Activated CD4-positive, alpha-beta memory T cell treated with anti-CD3 and anti-CD28 coated beads for 36 hours (primary cell): ENCODE results near the gene CACNA1S. TPM values are rescaled to one million over a fixed set of nuclear protein-coding genes. Genes with fewer than 3 reads are reported as not detected.

Experiments
- CTCF ChIA-PET: fragments of 350-600 bp; sonication (Branson Sonifier 250); formaldehyde crosslinking; loops from one replicate; lab custom pipeline; 2021; ENCODE audit warnings: antibody characterized with exemption, inconsistent platforms; lab: Charles Lee
- POLR2A ChIA-PET: fragments of 350-600 bp; sonication (Branson Sonifier 250); formaldehyde crosslinking; loops from one replicate; lab custom pipeline; 2021; ENCODE audit warnings: antibody characterized with exemption; lab: Charles Lee
- DNase-seq: peaks from one replicate; pipeline ENCODE4 v3.0.0-alpha.2; 2020
- H3K27ac Mint-ChIP-seq: one replicate; pipeline ENCODE4 v1.8.0; 2021; ENCODE audit warnings: mixed read lengths
- H3K27me3 Mint-ChIP-seq: one replicate; pipeline ENCODE4 v1.8.0; 2021; ENCODE audit warnings: mixed read lengths
- H3K36me3 Mint-ChIP-seq: one replicate; pipeline ENCODE4 v1.8.0; 2021; ENCODE audit warnings: mixed read lengths
- H3K4me1 Mint-ChIP-seq: one replicate; pipeline ENCODE4 v1.8.0; 2021; ENCODE audit warnings: low read depth, mixed read lengths
- H3K4me3 Mint-ChIP-seq: one replicate; pipeline ENCODE4 v1.8.0; 2021; ENCODE audit warnings: mild to moderate bottlenecking, mixed read lengths
- H3K9me3 Mint-ChIP-seq: one replicate; pipeline ENCODE4 v1.8.0; 2021; ENCODE audit warnings: mixed read lengths
- intact Hi-C: fragments of 100-400 bp; cut with micrococcal nuclease; formaldehyde crosslinking; loops from one replicate; pipeline ENCODE4 v1.15.1; 2023
- total RNA-seq, 2 experiments: library from RNA; stranded (reverse); gene quantifications; one replicate each; pipeline ENCODE4 v1.2.3, GENCODE V29; 2021

Gene CACNA1S
- total RNA-seq, 2 experiments from 2014 or later, result not detected

DNA sequence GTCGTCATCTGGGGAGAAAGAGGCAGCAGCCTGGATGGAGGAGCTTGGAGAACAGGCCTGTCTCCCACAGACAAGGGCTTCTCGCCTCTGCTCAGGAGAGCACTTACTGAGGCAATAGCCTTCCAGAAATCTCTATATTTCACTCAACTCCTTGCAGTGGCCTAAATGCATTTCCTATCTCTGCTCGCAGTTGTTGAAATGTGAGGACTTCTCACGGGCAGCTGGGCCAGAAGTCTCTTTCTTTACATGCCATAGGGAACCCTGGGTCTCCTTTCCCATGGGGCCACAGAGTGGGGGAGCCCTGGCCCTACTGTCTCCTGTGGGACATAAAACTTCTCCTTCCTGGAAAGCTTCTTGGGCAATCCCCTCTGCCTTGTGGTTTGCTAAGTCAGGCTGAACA lies 45.2 kb downstream of the CACNA1S start:
- intact Hi-C loops, result no loop called here
- Mint-ChIP-seq H3K27ac (no peak overlapping the region), H3K4me1 (no peaks in the 10 kb centered on the region), H3K9me3 (no peaks in the 10 kb centered on the region), H3K27me3 (peaks cover 3% of the 10 kb centered on the region), H3K36me3 (no peaks in the 10 kb centered on the region), H3K4me3 (no peak overlapping the region)
- CTCF ChIA-PET, result no interaction called here
- POLR2A ChIA-PET, result no interaction called here
- no peak for DNase-seq

DNA sequence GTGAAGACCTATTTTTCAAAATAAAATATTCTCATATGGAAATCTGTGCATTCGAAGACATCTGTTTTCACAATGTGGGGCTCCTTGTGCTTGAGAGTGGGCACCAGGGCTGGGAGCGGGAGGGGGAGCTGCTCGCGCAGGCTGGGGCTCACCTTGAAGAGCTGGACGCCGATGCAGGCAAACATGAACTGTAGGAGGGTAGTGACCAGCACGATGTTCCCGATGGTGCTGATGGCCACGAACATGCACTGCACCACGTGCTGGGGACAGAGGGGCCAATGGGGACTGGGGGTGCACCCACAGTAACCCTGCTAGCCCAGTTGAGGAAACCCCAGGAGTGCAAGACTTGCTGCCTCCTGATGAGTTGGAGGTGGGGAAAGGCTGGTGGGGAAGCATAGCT lies 46.5 kb downstream of the CACNA1S start:
- Mint-ChIP-seq H3K36me3 (no peaks in the 10 kb centered on the region), H3K4me1 (no peaks in the 10 kb centered on the region), H3K27ac (no peak overlapping the region), H3K4me3 (no peak overlapping the region), H3K27me3 (peaks cover 3% of the 10 kb centered on the region), H3K9me3 (no peaks in the 10 kb centered on the region)
- DNase-seq, result no peak
- ChIA-PET POLR2A (no interaction called here), CTCF (no interaction called here)
- intact Hi-C loops, result no loop called here

- POLR2A ChIA-PET, result no interaction called here
- Mint-ChIP-seq H3K27me3 (peaks cover 2% of the 10 kb centered on the region), H3K9me3 (no peaks in the 10 kb centered on the region), H3K36me3 (no peaks in the 10 kb centered on the region), H3K4me3 (no peak overlapping the region), H3K27ac (no peak overlapping the region), H3K4me1 (no peaks in the 10 kb centered on the region)
- no peak for DNase-seq
- intact Hi-C loops, result no loop called here
- CTCF ChIA-PET, result interaction anchor here (0.9 to 1.6 kb wide), 2 partner anchors 50 to 121 kb away, joined by 3 to 5 read pairs; no protein-coding TSS in a partner anchor
Observed at GRCh38 chr1:201064806-201065205, 47.4 kb downstream of the CACNA1S start.

DNA sequence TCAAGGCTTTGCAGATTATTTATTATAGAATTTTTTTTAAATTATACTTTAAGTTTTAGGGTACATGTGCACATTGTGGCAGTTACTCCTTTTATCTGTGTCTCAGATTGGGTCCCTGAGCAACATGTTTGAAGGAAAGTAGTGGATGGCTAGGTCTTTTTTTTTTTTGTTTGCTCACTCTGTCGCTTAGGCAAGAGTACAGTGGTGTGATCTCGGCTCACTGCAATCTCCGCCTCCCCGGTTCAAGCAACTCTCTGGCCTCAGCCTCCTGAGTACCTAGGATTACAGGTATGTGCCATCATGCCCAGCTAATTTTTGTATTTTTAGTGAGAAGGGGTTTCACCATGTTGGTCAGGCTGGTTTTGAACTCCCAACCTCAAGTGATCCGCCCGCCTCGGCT lies 49.1 kb downstream of the CACNA1S start:
- ChIA-PET POLR2A (no interaction called here), CTCF (interaction anchor here (1.6 kb wide), 1 partner anchor 51 kb away, joined by 5 read pairs; no protein-coding TSS in a partner anchor)
- no peaks in the 10 kb centered on the region for H3K27me3 Mint-ChIP-seq
- no peaks in the 10 kb centered on the region for H3K36me3 Mint-ChIP-seq
- H3K27ac Mint-ChIP-seq, result no peak overlapping the region
- no peak for DNase-seq
- H3K4me3 Mint-ChIP-seq, result no peak overlapping the region
- peaks cover under 1% of the 10 kb centered on the region for H3K4me1 Mint-ChIP-seq
- intact Hi-C loops, result no loop called here
- H3K9me3 Mint-ChIP-seq, result no peaks in the 10 kb centered on the region

DNA sequence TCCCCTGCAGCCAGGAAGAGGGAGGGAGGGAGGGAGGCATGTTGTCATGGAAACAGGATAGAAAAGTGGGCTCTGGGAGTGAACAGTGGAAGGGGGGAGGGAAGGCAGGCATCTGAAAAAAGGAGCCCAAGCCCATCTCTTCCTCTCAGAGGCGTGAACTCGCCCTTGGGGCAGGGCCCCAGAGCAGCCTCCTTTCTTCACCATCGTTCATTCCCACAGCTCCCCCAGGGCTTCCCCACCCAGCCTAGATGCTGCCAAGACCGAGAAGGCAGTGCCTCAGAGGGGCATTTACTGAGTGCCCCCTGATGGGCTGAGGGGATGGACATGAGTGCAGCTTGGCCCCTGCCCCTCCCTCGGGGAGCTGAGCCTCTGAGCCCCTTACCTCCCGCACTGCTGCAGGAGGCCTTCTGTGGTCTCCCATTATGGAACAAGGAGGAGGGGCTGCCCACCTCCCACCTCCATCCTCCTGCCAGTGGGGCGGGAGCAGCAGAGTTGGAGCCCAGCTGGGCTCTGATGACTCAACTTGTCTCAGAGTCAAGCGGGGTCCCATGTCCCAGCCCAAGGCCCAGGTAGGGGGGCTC lies 49.6 kb downstream of the CACNA1S start:
- Mint-ChIP-seq H3K4me1 (peaks cover 6% of the 10 kb centered on the region), H3K9me3 (no peaks in the 10 kb centered on the region), H3K36me3 (no peaks in the 10 kb centered on the region), H3K27me3 (no peaks in the 10 kb centered on the region), H3K4me3 (no peak overlapping the region), H3K27ac (no peak overlapping the region)
- intact Hi-C loops, result no loop called here
- ChIA-PET CTCF (no interaction called here), POLR2A (no interaction called here)
- DNase-seq, result no peak

- Mint-ChIP-seq H3K27me3 (peaks cover 2% of the 10 kb centered on the region), H3K36me3 (no peaks in the 10 kb centered on the region), H3K4me1 (peaks cover 12% of the 10 kb centered on the region), H3K27ac (no peak overlapping the region), H3K9me3 (no peaks in the 10 kb centered on the region), H3K4me3 (no peak overlapping the region)
- DNase-seq, result no peak
- ChIA-PET POLR2A (no interaction called here), CTCF (no interaction called here)
- intact Hi-C loops, result no loop called here
Observed at GRCh38 chr1:201061886-201062285, 50.3 kb downstream of the CACNA1S start.

DNA sequence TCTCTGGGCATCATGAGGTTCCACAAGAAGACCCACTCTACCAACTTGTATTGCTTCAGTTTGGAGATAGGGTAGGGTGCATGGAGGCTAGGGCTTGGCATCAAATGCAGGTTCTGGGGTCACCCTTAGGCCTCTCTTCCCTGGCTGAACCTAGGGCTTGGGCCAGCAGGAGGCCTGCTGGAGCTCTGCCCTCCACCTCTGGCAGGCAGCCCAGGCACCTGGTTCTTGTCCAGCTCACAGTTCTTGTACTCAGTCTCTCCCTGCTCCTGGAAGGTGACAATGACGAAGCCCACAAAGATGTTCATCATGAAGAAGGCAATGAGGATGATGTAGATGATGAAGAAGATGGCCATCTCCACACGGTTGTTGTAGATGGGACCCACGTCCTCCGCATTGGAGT lies 51.2 kb downstream of the CACNA1S start:
- no peak for DNase-seq
- POLR2A ChIA-PET, result no interaction called here
- H3K9me3 Mint-ChIP-seq, result no peaks in the 10 kb centered on the region
- CTCF ChIA-PET, result interaction anchor here (1.0 kb wide), 1 partner anchor 19 kb away, joined by 3 read pairs; no protein-coding TSS in a partner anchor
- H3K36me3 Mint-ChIP-seq, result no peaks in the 10 kb centered on the region
- H3K27me3 Mint-ChIP-seq, result peaks cover 3% of the 10 kb centered on the region
- H3K27ac Mint-ChIP-seq, result no peak overlapping the region
- H3K4me1 Mint-ChIP-seq, result peaks cover 17% of the 10 kb centered on the region
- H3K4me3 Mint-ChIP-seq, result no peak overlapping the region
- intact Hi-C loops, result no loop called here

- Mint-ChIP-seq H3K36me3 (no peaks in the 10 kb centered on the region), H3K4me1 (peaks cover 17% of the 10 kb centered on the region), H3K27ac (no peak overlapping the region), H3K9me3 (no peaks in the 10 kb centered on the region), H3K4me3 (no peak overlapping the region), H3K27me3 (peaks cover 3% of the 10 kb centered on the region)
- intact Hi-C loops, result no loop called here
- CTCF ChIA-PET, result interaction anchor here (1.0 kb wide), 1 partner anchor 18 kb away, joined by 3 read pairs; no protein-coding TSS in a partner anchor
- POLR2A ChIA-PET, result no interaction called here
- DNase-seq, result no peak
Observed at GRCh38 chr1:201060586-201060985, 51.6 kb downstream of the CACNA1S start.

DNA sequence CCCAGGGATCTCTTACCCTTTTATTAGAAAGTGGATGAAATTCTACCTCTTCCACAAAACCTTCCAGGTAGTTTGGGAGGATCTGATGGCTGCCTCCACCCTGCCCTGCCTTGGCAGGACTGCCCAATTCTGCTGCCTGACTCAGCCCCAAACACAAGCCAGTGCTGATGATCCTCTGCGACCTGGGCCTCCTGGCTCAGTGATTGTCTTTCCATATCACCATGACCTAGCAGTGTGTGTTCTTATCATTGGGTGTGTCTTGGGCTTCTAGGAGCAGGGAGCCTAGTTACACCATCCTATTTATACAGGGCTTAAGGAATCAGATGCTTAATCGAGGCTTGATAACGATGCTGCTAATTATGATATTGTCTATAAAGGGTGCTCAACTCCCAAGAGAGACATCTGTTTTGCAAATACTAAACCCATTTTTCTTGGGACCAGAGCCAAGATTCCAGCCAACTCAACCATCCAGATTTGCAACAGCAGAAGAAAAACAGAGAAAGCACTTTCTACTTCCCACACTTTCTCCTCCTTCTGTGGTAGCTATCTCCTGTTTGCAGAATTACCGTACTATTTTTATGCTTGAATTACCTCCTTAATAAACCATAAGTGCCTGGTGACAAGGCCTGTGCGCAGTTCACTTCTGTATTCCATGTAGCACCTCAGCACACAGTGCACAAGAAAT lies 52.2 kb downstream of the CACNA1S start:
- Mint-ChIP-seq H3K4me3 (no peak overlapping the region), H3K27me3 (peaks cover 3% of the 10 kb centered on the region), H3K4me1 (peaks cover 17% of the 10 kb centered on the region), H3K36me3 (no peaks in the 10 kb centered on the region), H3K27ac (no peak overlapping the region), H3K9me3 (no peaks in the 10 kb centered on the region)
- intact Hi-C loops, result no loop called here
- DNase-seq, result no peak
- ChIA-PET POLR2A (no interaction called here), CTCF (no interaction called here)

DNA sequence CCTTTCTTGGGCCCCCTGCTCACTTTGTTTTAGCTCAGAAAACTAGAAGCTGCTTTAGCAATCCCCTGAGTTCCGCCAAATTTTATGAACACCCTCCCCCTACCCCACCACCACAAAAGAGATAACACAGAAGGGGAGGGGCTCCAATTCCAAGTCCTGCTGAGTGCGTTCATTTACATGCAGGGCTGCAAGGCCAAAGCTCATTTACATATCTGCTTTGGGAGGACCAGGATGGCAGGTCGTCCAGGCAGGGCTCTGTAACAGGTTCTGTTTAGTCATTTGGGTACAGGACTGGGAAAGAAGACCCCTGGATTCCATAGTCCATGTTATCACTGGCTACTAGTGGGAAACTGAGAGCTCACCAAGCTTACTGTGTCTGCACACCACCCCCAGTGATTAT lies 52.8 kb downstream of the CACNA1S start:
- intact Hi-C loops, result no loop called here
- Mint-ChIP-seq H3K27ac (no peak overlapping the region), H3K27me3 (peaks cover 3% of the 10 kb centered on the region), H3K4me3 (no peak overlapping the region), H3K4me1 (peaks cover 17% of the 10 kb centered on the region), H3K9me3 (no peaks in the 10 kb centered on the region), H3K36me3 (no peaks in the 10 kb centered on the region)
- DNase-seq, result no peak
- ChIA-PET CTCF (no interaction called here), POLR2A (no interaction called here)

DNA sequence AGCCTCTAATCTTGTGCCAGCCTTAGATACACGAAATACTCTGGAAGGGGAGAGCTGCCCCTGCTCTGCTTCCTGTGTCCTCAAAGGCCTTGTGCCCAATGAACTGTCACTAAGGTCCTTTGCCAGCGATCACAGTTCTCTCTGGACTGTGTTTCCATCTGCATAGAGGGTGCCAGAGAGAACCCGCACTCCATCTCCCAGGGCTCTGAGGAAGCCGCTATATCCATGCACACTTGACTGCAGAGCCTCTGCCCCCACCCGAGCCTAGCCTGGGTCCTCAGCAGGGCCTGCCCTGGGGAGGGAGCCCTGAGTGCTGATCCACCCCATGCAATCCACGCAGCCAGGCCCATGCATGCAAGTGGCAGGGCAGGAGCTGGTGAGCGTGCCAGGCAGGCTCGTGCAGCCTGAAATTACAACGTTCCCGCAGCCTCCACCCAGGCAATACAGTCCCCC lies 58.1 kb downstream of the CACNA1S start:
- no peak for DNase-seq
- Mint-ChIP-seq H3K27me3 (peaks cover 8% of the 10 kb centered on the region), H3K4me1 (peaks cover 19% of the 10 kb centered on the region), H3K36me3 (no peaks in the 10 kb centered on the region), H3K27ac (no peak overlapping the region), H3K9me3 (no peaks in the 10 kb centered on the region), H3K4me3 (no peak overlapping the region)
- POLR2A ChIA-PET, result interaction anchor here (1.0 kb wide), 1 partner anchor 1106 kb away, joined by 3 read pairs; no protein-coding TSS in a partner anchor
- intact Hi-C loops, result no loop called here
- CTCF ChIA-PET, result interaction anchor here (0.7 to 1.3 kb wide), 2 partner anchors 74 to 82 kb away, joined by 4 to 5 read pairs; no protein-coding TSS in a partner anchor

GRCh38 chr1:201053155-201053860 lies 58.9 kb downstream of the CACNA1S start:
- ChIA-PET CTCF (interaction anchor here (1.0 kb wide), 1 partner anchor 80 kb away, joined by 4 read pairs; no protein-coding TSS in a partner anchor), POLR2A (no interaction called here)
- DNase-seq, result no peak

More at GRCh38 chr1:201053155-201053860, 58.9 kb downstream of the CACNA1S start:
- Mint-ChIP-seq H3K4me1 (peaks cover 19% of the 10 kb centered on the region), H3K9me3 (no peaks in the 10 kb centered on the region), H3K36me3 (no peaks in the 10 kb centered on the region), H3K27me3 (peaks cover 8% of the 10 kb centered on the region), H3K27ac (no peak overlapping the region), H3K4me3 (no peak overlapping the region)
- intact Hi-C loops, result no loop called here
